ENCODE measurements around the gene USP17L20. TPM values are rescaled to one million over a fixed set of nuclear protein-coding genes. Genes with fewer than 3 reads are reported as not detected.
"Not testable (repeated sequence)": the region's sequence is repeated elsewhere in the genome, so short reads cannot be mapped to it uniquely, and the experiment has no call there.

USP17L20 gene
- not detected for total RNA-seq

DNA sequence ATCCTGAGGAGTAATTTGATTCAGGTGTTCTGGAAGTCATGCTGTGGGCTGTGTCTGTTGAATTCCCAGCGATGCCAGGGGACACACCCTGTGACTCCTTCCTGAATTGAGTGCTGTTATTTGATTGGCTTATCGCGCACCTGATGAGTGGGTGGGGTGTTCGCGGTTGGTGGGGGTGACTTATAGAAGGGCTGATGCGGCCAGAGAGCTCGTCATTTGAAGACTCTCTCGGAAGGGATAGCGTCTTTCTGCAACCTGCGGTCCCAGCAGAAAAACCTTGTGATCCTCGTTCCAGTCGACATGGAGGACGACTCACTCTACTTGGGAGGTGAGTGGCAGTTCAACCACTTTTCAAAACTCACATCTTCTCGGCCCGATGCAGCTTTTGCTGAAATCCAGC lies at the start of gene USP17L20:
Gene USP17L20 (plus strand): TSS at position 301 of the 400 bp plus-strand sequence. CDS start 0 bp downstream, at position 301.
- not testable (repeated sequence) for H3K9me3 ChIP-seq, H3K4me1 ChIP-seq, H3K36me3 ChIP-seq, H3K27ac ChIP-seq, ATAC-seq, H3K4me3 ChIP-seq, H3K27me3 ChIP-seq
- WGBS, 2 donors (ENCODE audit: low coverage in 1 of 2) = no CpG with 5 or more reads among the region's 15 CpGs

DNA sequence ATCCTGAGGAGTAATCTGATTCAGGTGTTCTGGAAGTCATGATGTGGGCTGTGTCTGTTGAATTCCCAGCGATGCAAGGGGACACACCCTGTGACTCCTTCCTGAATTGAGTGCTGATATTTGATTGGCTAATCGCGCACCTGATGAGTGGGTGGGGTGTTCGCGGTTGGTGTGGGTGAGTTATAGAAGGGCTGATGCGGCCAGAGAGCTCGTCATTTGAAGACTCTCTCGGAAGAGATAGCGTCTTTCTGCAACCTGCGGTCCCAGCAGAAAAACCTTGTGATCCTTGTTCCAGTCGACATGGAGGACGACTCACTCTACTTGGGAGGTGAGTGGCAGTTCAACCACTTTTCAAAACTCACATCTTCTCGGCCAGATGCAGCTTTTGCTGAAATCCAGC lies 47.6 kb upstream of the USP17L20 start, which contains the start of gene USP17L10:
Gene USP17L10 (plus strand): TSS at position 301 of the 400 bp plus-strand sequence. CDS start 0 bp downstream, at position 301.
- H3K4me1 ChIP-seq, ATAC-seq, H3K9me3 ChIP-seq, H3K27ac ChIP-seq, H3K27me3 ChIP-seq, H3K36me3 ChIP-seq, H3K4me3 ChIP-seq: not testable (repeated sequence)
- no CpG with 5 or more reads among the region's 13 CpGs for WGBS, 2 donors (ENCODE audit: low coverage in 1 of 2)

GRCh38 chr4:9214701-9215100 lies 43.2 kb upstream of the USP17L20 start:
- not testable (repeated sequence) for ATAC-seq, H3K36me3 ChIP-seq, H3K27ac ChIP-seq, H3K9me3 ChIP-seq, H3K27me3 ChIP-seq, H3K4me1 ChIP-seq, H3K4me3 ChIP-seq
- 70 to 87% methylated on average over 6 to 9 of the region's 14 CpGs for WGBS, 2 donors (ENCODE audit: low coverage in 1 of 2)

GRCh38 chr4:9215105-9215504 lies 42.8 kb upstream of the USP17L20 start, which contains the start of gene USP17L11:
USP17L11 (plus strand) TSS chr4:9215405; CDS start chr4:9215405, 0 bp downstream.
- H3K4me1 ChIP-seq, H3K27ac ChIP-seq, ATAC-seq, H3K27me3 ChIP-seq, H3K9me3 ChIP-seq, H3K36me3 ChIP-seq, H3K4me3 ChIP-seq: not testable (repeated sequence)
- WGBS, 2 donors (ENCODE audit: low coverage in 1 of 2) = no CpG with 5 or more reads among the region's 14 CpGs

- not testable (repeated sequence) for H3K9me3 ChIP-seq, H3K27ac ChIP-seq, H3K36me3 ChIP-seq, H3K4me1 ChIP-seq, ATAC-seq, H3K27me3 ChIP-seq, H3K4me3 ChIP-seq
- WGBS, 2 donors (ENCODE audit: low coverage in 1 of 2) = no CpG with 5 or more reads among the region's 13 CpGs
Measured at GRCh38 chr4:9219852-9220251, 38.1 kb upstream of the USP17L20 start, which contains the start of gene USP17L12. USP17L12 (plus strand) TSS chr4:9220152; CDS start chr4:9220152, 0 bp downstream.

DNA sequence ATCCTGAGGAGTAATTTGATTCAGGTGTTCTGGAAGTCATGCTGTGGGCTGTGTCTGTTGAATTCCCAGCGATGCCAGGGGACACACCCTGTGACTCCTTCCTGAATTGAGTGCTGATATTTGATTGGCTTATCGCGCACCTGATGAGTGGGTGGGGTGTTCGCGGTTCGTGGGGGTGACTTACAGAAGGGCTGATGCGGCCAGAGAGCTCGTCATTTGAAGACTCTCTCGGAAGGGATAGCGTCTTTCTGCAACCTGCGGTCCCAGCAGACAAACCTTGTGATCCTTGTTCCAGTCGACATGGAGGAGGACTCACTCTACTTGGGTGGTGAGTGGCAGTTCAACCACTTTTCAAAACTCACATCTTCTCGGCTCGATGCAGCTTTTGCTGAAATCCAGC lies 33.3 kb upstream of the USP17L20 start, which contains the start of gene USP17L13:
Gene USP17L13 (plus strand): TSS at position 301 of the 400 bp plus-strand sequence. CDS start 0 bp downstream, at position 301.
- H3K4me1 ChIP-seq, H3K9me3 ChIP-seq, ATAC-seq, H3K27ac ChIP-seq, H3K4me3 ChIP-seq, H3K36me3 ChIP-seq, H3K27me3 ChIP-seq: not testable (repeated sequence)
- WGBS, 2 donors (ENCODE audit: low coverage in 1 of 2) = no CpG with 5 or more reads among the region's 14 CpGs

- H3K4me3 ChIP-seq, ATAC-seq, H3K27ac ChIP-seq, H3K9me3 ChIP-seq, H3K36me3 ChIP-seq, H3K4me1 ChIP-seq, H3K27me3 ChIP-seq: not testable (repeated sequence)
- WGBS, 2 donors (ENCODE audit: low coverage in 1 of 2) = 78 to 100% methylated on average over 1 to 4 of the region's 8 CpGs
Measured at GRCh38 chr4:9230249-9230648, 27.7 kb upstream of the USP17L20 start.

DNA sequence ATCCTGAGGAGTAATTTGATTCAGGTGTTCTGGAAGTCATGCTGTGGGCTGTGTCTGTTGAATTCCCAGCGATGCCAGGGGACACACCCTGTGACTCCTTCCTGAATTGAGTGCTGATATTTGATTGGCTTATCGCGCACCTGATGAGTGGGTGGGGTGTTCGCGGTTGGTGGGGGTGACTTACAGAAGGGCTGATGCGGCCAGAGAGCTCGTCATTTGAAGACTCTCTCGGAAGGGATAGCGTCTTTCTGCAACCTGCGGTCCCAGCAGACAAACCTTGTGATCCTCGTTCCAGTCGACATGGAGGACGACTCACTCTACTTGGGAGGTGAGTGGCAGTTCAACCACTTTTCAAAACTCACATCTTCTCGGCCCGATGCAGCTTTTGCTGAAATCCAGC lies 23.8 kb upstream of the USP17L20 start, which contains the start of gene USP17L15:
Gene USP17L15 (plus strand): TSS at position 301 of the 400 bp plus-strand sequence. CDS start 0 bp downstream, at position 301.
- H3K4me1 ChIP-seq, H3K4me3 ChIP-seq, H3K36me3 ChIP-seq, ATAC-seq, H3K9me3 ChIP-seq, H3K27me3 ChIP-seq, H3K27ac ChIP-seq: not testable (repeated sequence)
- WGBS, 2 donors (ENCODE audit: low coverage in 1 of 2) = no CpG with 5 or more reads among the region's 15 CpGs

DNA sequence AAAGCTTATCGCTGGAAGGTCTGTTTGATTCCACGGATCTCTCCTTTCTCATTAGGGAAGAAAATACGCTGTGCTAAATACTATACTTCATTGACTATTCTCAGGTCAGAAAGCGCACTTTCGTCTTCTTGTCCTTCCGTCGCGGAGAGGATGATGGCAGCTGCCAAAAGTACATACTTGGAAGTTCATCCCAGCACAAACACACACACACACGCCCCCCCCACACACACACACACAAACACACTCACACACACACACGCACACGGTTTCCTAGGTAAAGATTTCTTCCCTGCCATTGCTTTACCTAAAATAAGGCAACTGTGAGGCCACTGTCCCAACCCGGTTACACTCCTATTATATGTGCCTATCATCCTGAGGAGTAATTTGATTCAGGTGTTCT lies 19.5 kb upstream of the USP17L20 start:
- H3K4me3 ChIP-seq, H3K27ac ChIP-seq, H3K4me1 ChIP-seq, H3K27me3 ChIP-seq, H3K9me3 ChIP-seq, H3K36me3 ChIP-seq, ATAC-seq: not testable (repeated sequence)
- WGBS, 2 donors (ENCODE audit: low coverage in 1 of 2) = no CpG with 5 or more reads among the region's 12 CpGs

DNA sequence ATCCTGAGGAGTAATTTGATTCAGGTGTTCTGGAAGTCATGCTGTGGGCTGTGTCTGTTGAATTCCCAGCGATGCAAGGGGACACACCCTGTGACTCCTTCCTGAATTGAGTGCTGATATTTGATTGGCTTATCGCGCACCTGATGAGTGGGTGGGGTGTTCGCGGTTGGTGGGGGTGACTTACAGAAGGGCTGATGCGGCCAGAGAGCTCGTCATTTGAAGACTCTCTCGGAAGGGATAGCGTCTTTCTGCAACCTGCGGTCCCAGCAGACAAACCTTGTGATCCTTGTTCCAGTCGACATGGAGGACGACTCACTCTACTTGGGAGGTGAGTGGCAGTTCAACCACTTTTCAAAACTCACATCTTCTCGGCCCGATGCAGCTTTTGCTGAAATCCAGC lies 14.3 kb upstream of the USP17L20 start, which contains the start of gene USP17L17:
Gene USP17L17 (plus strand): TSS at position 301 of the 400 bp plus-strand sequence. CDS start 0 bp downstream, at position 301.
- WGBS, 2 donors (ENCODE audit: low coverage in 1 of 2) = 88% methylated on average over 8 of the region's 14 CpGs; no CpG with 5 or more reads in 1 of the 2 donors

GRCh38 chr4:9247953-9248680 lies 9.8 kb upstream of the USP17L20 start, which contains the start of gene USP17L18:
USP17L18 (plus strand) TSS chr4:9248630; CDS start chr4:9248630, 0 bp downstream.
- H3K4me1 ChIP-seq, H3K27me3 ChIP-seq, H3K27ac ChIP-seq, H3K36me3 ChIP-seq, H3K9me3 ChIP-seq, ATAC-seq, H3K4me3 ChIP-seq: not testable (repeated sequence)
- WGBS, 2 donors (ENCODE audit: low coverage in 1 of 2) = 76 to 90% methylated on average over 4 to 14 of the region's 26 CpGs

More for the DNA sequence above, 14.3 kb upstream of the USP17L20 start, which contains the start of gene USP17L17:
- H3K36me3 ChIP-seq, H3K9me3 ChIP-seq, H3K4me1 ChIP-seq, H3K27ac ChIP-seq, ATAC-seq, H3K4me3 ChIP-seq, H3K27me3 ChIP-seq: not testable (repeated sequence)

- not testable (repeated sequence) for ATAC-seq, H3K9me3 ChIP-seq, H3K27me3 ChIP-seq, H3K27ac ChIP-seq, H3K4me3 ChIP-seq, H3K4me1 ChIP-seq, H3K36me3 ChIP-seq
- no CpG with 5 or more reads among the region's 13 CpGs for WGBS, 2 donors (ENCODE audit: low coverage in 1 of 2)
Measured at GRCh38 chr4:9253078-9253477, 4.8 kb upstream of the USP17L20 start, which contains the start of gene USP17L19. USP17L19 (plus strand) TSS chr4:9253378; CDS start chr4:9253378, 0 bp downstream.

DNA sequence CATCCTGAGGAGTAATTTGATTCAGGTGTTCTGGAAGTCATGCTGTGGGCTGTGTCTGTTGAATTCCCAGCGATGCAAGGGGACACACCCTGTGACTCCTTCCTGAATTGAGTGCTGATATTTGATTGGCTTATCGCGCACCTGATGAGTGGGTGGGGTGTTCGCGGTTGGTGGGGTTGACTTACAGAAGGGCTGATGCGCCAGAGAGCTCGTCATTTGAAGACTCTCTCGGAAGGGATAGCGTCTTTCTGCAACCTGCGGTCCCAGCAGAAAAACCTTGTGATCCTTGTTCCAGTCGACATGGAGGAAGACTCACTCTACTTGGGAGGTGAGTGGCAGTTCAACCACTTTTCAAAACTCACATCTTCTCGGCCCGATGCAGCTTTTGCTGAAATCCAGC lies 4.6 kb downstream of the USP17L20 start, which contains the start of gene USP17L21:
Gene USP17L21 (plus strand): TSS at position 301 of the 400 bp plus-strand sequence. CDS start 0 bp downstream, at position 301.
- not testable (repeated sequence) for H3K4me1 ChIP-seq, H3K36me3 ChIP-seq, H3K9me3 ChIP-seq, H3K27me3 ChIP-seq, H3K27ac ChIP-seq, H3K4me3 ChIP-seq, ATAC-seq
- no CpG with 5 or more reads among the region's 13 CpGs for WGBS, 2 donors (ENCODE audit: low coverage in 1 of 2)
